Adrenal gland (tissue), 12 donors: ENCODE results near the gene MCM5. TPM values are rescaled to one million over a fixed set of nuclear protein-coding genes. Genes with fewer than 3 reads are reported as not detected.
"Not testable (repeated sequence)": the region's sequence is repeated elsewhere in the genome, so short reads cannot be mapped to it uniquely, and the experiment has no call there.

Experiments used
- DNase-seq, 7 donors: peaks; one replicate each; pipeline ENCODE4 v3.0.0-alpha.2; 2019 to 2020
- H3K27ac ChIP-seq, 5 donors: fragments of 200-600 bp; sonication (generic) in 4 of 5; 1 replicate in 3 of 5; 2 replicates in 2 of 5; pipeline versions ENCODE4 v1.5.1 to v1.8.0; 2016 to 2020; ENCODE audit warnings: mild to moderate bottlenecking in 1 of 5
- H3K27me3 ChIP-seq: fragments of 200-600 bp; 2 replicates; pipeline ENCODE4 v1.8.0; 2021
- H3K36me3 ChIP-seq, 2 donors: fragments of 200-600 bp; replicated peaks in 1 of 2; 1 replicate in 1 of 2; 2 replicates in 1 of 2; pipeline versions ENCODE4 v1.5.1 to v1.8.0; 2018 to 2022
- H3K4me1 ChIP-seq, 2 donors: fragments of 200-600 bp; replicated peaks in 1 of 2; 1 replicate in 1 of 2; 2 replicates in 1 of 2; pipeline versions ENCODE4 v1.5.1 to v1.8.0; 2018 to 2021
- H3K4me3 ChIP-seq, 4 donors: fragments of 200-600 bp; sonication (generic) in 3 of 4; one replicate each; pipeline ENCODE4 v1.5.1; 2016 to 2018
- H3K9me3 ChIP-seq, 3 donors: fragments of 200-600 bp; sonication (generic) in 1 of 3; replicated peaks in 1 of 3; 1 replicate in 2 of 3; 2 replicates in 1 of 3; pipeline versions ENCODE4 v1.5.1 to v1.8.0; 2016 to 2021
- POLR2A ChIP-seq, 2 donors: fragments of 450-650 bp; IDR thresholded peaks; one replicate each; pipeline ENCODE4 v1.6.1; 2017; ENCODE audit warnings: antibody characterized with exemption in 2 of 2, mild to moderate bottlenecking in 2 of 2, moderate library complexity in 1 of 2
- WGBS, 4 donors: extraction: QIAGEN DNeasy Blood & Tissue Kit in 2 of 4; methylation state at CpG; one replicate each; pipeline versions ENCODE4 v1.1.5 to v1.1.7; 2013 to 2017; 5-methylcytosine and 5-hydroxymethylcytosine counted together
- intact Hi-C, 2 donors: fragments of 100-400 bp; cut with DNase I; formaldehyde crosslinking; loops; one replicate each; pipeline versions ENCODE4 v1.14.1 to v1.15.0; 2022 to 2023
- polyA plus RNA-seq, 3 donors: library from polyadenylated mRNA; stranded (reverse); fragments of 200-250 nt in 2 of 3; fragments of 350-450 nt in 1 of 3; fragmentation: Illumina TruSeq in 1 of 3; extraction: RNeasy Lipid Tissue Mini Kit (QIAGEN cat#74804) in 1 of 3; gene quantifications; one replicate each; pipeline ENCODE4 v1.2.3, GENCODE V29; 2013 to 2014
- total RNA-seq, 9 donors: library from RNA; depleted of rRNA in 4 of 9; stranded (reverse); fragments of >200 nt in 4 of 9; fragments of 120-200 nt in 1 of 9; fragmentation: NEBNext Ultra II Directional in 1 of 9; extraction: Animal tissue kit (Norgen Biotek cat#: 25700) in 1 of 9; gene quantifications; one replicate each; pipeline versions ENCODE4 v1.1.0 to v1.2.4, GENCODE V29; 2013 to 2023
- TF ChIP-seq, protein P1 (sequence below), 6 experiments: fragments of 450-650 bp in 4 of 6; fragments of 200-600 bp in 2 of 6; sonication (generic) in 1 of 6; IDR thresholded peaks; 1 replicate in 5 of 6; 2 replicates in 1 of 6; pipeline versions ENCODE4 v1.5.1 to v1.8.0; 2016 to 2021; ENCODE audit warnings: antibody characterized with exemption in 6 of 6, mild to moderate bottlenecking in 2 of 6, moderate library complexity in 1 of 6
- donor health status: healthy with polysubstance abuse.
- donor health status: Bipolar disorder and iron deficiency.
- donor health status: DM: yes; HTN: yes; CAD: no.
- donor health status: DM: no; HTN: no; CAD: no.
- donor health status: DM: no; HTN: no; CAD: no.
- donor health status: DM: yes; HTN: yes; CAD: no.

The MCM5 gene
- total and polyA plus RNA-seq, 12 donors, result 3.9 to 20.7 (median 14.6) TPM

GRCh38 chr22:35394011-35394312 is 6.0 kb upstream of the MCM5 start:
- intact Hi-C loops, result no loop called here
- H3K4me3 ChIP-seq, result no peak overlapping the region
- H3K36me3 ChIP-seq, result peaks cover 0 to 38% of the 10 kb centered on the region in 2 donors
- peak overlapping the region in 1 of 5 donors; percentile 52 for H3K27ac ChIP-seq
- DNase-seq, result no peak
- no peaks in the 10 kb centered on the region for H3K9me3 ChIP-seq
- TF ChIP-seq, protein P1, sequence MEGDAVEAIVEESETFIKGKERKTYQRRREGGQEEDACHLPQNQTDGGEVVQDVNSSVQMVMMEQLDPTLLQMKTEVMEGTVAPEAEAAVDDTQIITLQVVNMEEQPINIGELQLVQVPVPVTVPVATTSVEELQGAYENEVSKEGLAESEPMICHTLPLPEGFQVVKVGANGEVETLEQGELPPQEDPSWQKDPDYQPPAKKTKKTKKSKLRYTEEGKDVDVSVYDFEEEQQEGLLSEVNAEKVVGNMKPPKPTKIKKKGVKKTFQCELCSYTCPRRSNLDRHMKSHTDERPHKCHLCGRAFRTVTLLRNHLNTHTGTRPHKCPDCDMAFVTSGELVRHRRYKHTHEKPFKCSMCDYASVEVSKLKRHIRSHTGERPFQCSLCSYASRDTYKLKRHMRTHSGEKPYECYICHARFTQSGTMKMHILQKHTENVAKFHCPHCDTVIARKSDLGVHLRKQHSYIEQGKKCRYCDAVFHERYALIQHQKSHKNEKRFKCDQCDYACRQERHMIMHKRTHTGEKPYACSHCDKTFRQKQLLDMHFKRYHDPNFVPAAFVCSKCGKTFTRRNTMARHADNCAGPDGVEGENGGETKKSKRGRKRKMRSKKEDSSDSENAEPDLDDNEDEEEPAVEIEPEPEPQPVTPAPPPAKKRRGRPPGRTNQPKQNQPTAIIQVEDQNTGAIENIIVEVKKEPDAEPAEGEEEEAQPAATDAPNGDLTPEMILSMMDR (IDR thresholded peaks at IDR 0.05), result no peak
- TF ChIP-seq POLR2A (IDR thresholded peaks at IDR 0.05), result no peak
- peaks cover 3 to 23% of the 10 kb centered on the region in 2 donors for H3K4me1 ChIP-seq
- H3K27me3 ChIP-seq, result no peaks in the 10 kb centered on the region
- 24 to 60% (median 35%) methylated on average over 4 of the region's 4 CpGs for WGBS, 4 donors

- Histone ChIP-seq H3K4me1 (peaks cover 3 to 23% of the 10 kb centered on the region in 2 donors), H3K36me3 (peaks cover 0 to 32% of the 10 kb centered on the region in 2 donors), H3K27ac (no peak overlapping the region), H3K4me3 (no peak overlapping the region), H3K9me3 (no peaks in the 10 kb centered on the region), H3K27me3 (no peaks in the 10 kb centered on the region)
- DNase-seq, result no peak
- intact Hi-C loops, result no loop called here
- 86 to 96% (median 92%) methylated on average over 5 of the region's 5 CpGs for WGBS, 4 donors
- TF ChIP-seq, protein P1 (IDR thresholded peaks at IDR 0.05), result no peak
- no peak for TF ChIP-seq POLR2A (IDR thresholded peaks at IDR 0.05)
These were observed 5.0 kb upstream of the MCM5 start for GRCh38 chr22:35394810-35395563.

DNA sequence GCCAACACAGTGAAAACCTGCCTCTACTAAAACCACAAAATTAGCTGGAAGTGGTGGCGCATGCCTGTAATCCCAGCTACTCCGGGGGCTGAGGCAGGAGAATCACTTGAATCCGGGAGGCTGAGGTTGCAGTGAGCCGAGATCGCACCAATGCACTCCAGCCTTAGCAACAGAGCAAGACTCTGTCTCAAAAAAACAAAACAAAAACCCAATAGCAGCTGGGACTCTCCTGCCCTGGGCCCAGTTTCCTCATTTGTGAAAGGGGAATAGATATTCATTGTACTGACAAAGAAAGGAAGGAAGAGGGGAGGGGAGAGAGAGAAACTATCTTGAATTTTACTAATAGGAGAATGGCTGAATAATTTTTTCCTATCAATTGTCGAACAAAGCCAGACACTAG is 3.3 kb upstream of the MCM5 start:
- H3K27me3 ChIP-seq, H3K4me3 ChIP-seq, DNase-seq, intact Hi-C loops, H3K9me3 ChIP-seq: not testable (repeated sequence)
- peaks cover 0 to 20% of the 10 kb centered on the region in 2 donors for H3K36me3 ChIP-seq
- WGBS, 4 donors, result 60 to 75% (median 70%) methylated on average over 6 of the region's 6 CpGs
- peak overlapping the region in 3 of 5 donors; percentile 8 to 62 (median 45) for H3K27ac ChIP-seq
- peaks cover 6 to 30% of the 10 kb centered on the region in 2 donors for H3K4me1 ChIP-seq

DNA sequence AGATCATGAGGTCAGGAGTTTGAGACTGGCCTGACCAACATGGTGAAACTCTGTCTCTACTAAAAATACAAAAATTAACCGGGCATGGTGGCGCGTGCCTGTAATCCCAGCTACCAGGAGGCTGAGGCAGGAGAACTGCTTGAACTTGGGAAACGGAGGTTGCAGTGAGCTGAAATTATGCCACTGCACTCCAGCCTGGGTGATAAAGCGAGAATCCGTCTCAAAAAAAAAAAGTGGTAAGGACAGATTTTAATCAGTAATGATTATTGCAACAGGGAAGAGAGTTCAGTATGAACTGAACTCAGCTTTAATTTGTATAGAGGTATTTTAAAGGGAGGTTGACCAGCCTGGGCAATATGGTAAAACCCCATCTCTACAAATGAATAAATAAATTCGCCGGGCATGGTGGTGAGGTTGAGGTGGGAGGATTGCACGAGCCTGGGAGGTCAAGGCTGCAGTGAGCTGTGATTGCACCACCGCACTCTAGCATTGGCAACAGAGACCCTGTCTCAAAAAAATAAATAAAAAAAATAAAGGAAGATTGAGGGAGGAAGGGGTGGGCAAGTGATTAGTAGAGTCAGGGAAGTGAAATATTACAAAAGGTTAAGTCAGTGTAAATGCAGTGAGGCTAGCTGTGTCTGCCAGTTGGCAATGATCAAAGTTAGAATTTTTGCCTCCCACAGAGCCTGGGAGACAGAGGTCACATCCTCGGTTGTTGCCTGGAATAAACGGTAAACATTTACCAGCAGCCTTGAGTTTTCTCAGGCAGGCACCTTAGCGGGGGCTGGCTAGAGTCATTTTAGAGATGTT is 2.6 kb upstream of the MCM5 start:
- H3K4me1 ChIP-seq, result peaks cover 6 to 30% of the 10 kb centered on the region in 2 donors
- DNase-seq, result peak in 2 of 7 donors; percentile 36 to 48
- H3K9me3 ChIP-seq, result no peaks in the 10 kb centered on the region
- intact Hi-C loops, result no loop called here
- peaks cover 0 to 13% of the 10 kb centered on the region in 2 donors for H3K36me3 ChIP-seq
- H3K27me3 ChIP-seq, result no peaks in the 10 kb centered on the region
- no peak overlapping the region for H3K4me3 ChIP-seq
- peak overlapping the region in 3 of 5 donors; percentile 8 to 62 (median 45) for H3K27ac ChIP-seq
- 49 to 68% (median 53%) methylated on average over 13 of the region's 13 CpGs for WGBS, 4 donors
- TF ChIP-seq POLR2A (IDR thresholded peaks at IDR 0.05), result no peak
- TF ChIP-seq, protein P1 (IDR thresholded peaks at IDR 0.05), result no peak
